Fibroblast of lung (primary cell): ENCODE results near the gene MICAL3. TPM values are rescaled to one million over a fixed set of nuclear protein-coding genes. Genes with fewer than 3 reads are reported as not detected.

Source experiments
- DNase-seq, 2 donors: peaks; one replicate each; pipeline versions ENCODE4 v3.0.0 to v3.0.0-alpha.2; 2010; ENCODE audit warnings: low read depth in 2 of 2
- H2AFZ ChIP-seq: 2 replicates; pipeline ENCODE4 v1.5.1; 2012; ENCODE audit warnings: low read length, control low read depth, inconsistent platforms
- H3K27ac ChIP-seq: 2 replicates; pipeline ENCODE4 v1.5.1; 2011; ENCODE audit warnings: low read length, control low read depth; ENCODE audit not compliant: insufficient read depth
- H3K27me3 ChIP-seq: 2 replicates; pipeline ENCODE4 v1.5.1; 2011; ENCODE audit warnings: mild to moderate bottlenecking, low read length; ENCODE audit not compliant: control insufficient read depth, insufficient read depth
- H3K36me3 ChIP-seq: 2 replicates; pipeline ENCODE4 v1.5.1; 2011; ENCODE audit warnings: low read length; ENCODE audit not compliant: control insufficient read depth, insufficient read depth
- H3K4me1 ChIP-seq: 2 replicates; pipeline ENCODE4 v1.5.1; 2011; ENCODE audit warnings: low read length; ENCODE audit not compliant: control insufficient read depth, insufficient read depth; ENCODE audit errors: extremely low read depth
- H3K4me2 ChIP-seq: 2 replicates; pipeline ENCODE4 v1.5.1; 2011; ENCODE audit warnings: low read length, control low read depth; ENCODE audit not compliant: insufficient read depth; ENCODE audit errors: extremely low read depth
- H3K4me3 ChIP-seq, 4 experiments: fragments of 200-600 bp in 1 of 4; sonication (generic) in 1 of 4; replicated peaks in 1 of 4; 2 replicates each; pipeline ENCODE4 v1.5.1; 2011 to 2016; ENCODE audit warnings: low read length in 4 of 4, low read depth in 3 of 4, mild to moderate bottlenecking in 3 of 4, control low read depth in 2 of 4, inconsistent platforms in 1 of 4, mixed read lengths in 1 of 4; ENCODE audit not compliant: insufficient read depth in 1 of 4; ENCODE audit errors: control extremely low read depth in 1 of 4
- H3K79me2 ChIP-seq: 2 replicates; pipeline ENCODE4 v1.5.1; 2012; ENCODE audit warnings: mild to moderate bottlenecking, low read length, inconsistent platforms; ENCODE audit not compliant: control insufficient read depth, insufficient read depth
- H3K9ac ChIP-seq: 2 replicates; pipeline ENCODE4 v1.5.1; 2011; ENCODE audit warnings: mild to moderate bottlenecking, low read length, control low read depth; ENCODE audit not compliant: insufficient read depth
- H3K9me3 ChIP-seq: 2 replicates; pipeline ENCODE4 v1.5.1; 2012; ENCODE audit warnings: low read depth, low read length; ENCODE audit not compliant: control insufficient read depth, insufficient read depth
- H4K20me1 ChIP-seq: 2 replicates; pipeline ENCODE4 v1.5.1; 2011; ENCODE audit warnings: low read length; ENCODE audit not compliant: control insufficient read depth, insufficient read depth; ENCODE audit errors: extremely low read depth
- CTCF ChIP-seq, 2 donors: IDR thresholded peaks in 1 of 2; conservative IDR thresholded peaks in 1 of 2; 1 replicate in 1 of 2; 2 replicates in 1 of 2; pipeline ENCODE4 v1.5.1; 2011 to 2012; ENCODE audit warnings: low read length in 2 of 2, control low read depth in 1 of 2, inconsistent platforms in 1 of 2, low read depth in 1 of 2, mild to moderate bottlenecking in 1 of 2
- EZH2 ChIP-seq: IDR thresholded peaks from 2 replicates; pipeline ENCODE4 v1.5.1; 2012; ENCODE audit warnings: low read length, control low read depth, mild to moderate bottlenecking; ENCODE audit errors: missing control alignments
- polyA plus RNA-seq, 2 donors: library from polyadenylated mRNA; depleted of rRNA in 1 of 2; stranded (reverse) in 1 of 2; unstranded in 1 of 2; fragments of >200 nt; gene quantifications; 2 replicates each; pipeline ENCODE4 v1.2.1, GENCODE V29; 2011 to 2012; ENCODE audit warnings: missing spikeins in 1 of 2
- total RNA-seq: library from RNA; depleted of rRNA; stranded (reverse); fragments of >200 nt; gene quantifications from 2 replicates; pipeline ENCODE4 v1.2.1, GENCODE V29; 2014

The MICAL3 gene
- total and polyA plus RNA-seq, 2 donors (not counting 1 experiment from before 2014, with no cell fraction given): 10.8 to 22.6 TPM

GRCh38 chr22:17832665-17833064 lies 191.7 kb downstream of the MICAL3 start:
- H3K27ac ChIP-seq: no peak overlapping the region

GRCh38 chr22:17831501-17832251 lies 192.7 kb downstream of the MICAL3 start:
- DNase-seq: no peak
- Histone ChIP-seq H2AFZ (no peak overlapping the region), H3K4me3 (no peak overlapping the region), H3K9me3 (no peaks in the 10 kb centered on the region), H3K4me1 (no peaks in the 10 kb centered on the region), H3K4me2 (peak overlapping the region; percentile 3), H3K27ac (no peak overlapping the region), H3K36me3 (no peaks in the 10 kb centered on the region), H4K20me1 (no peaks in the 10 kb centered on the region), H3K27me3 (no peaks in the 10 kb centered on the region), H3K9ac (no peak overlapping the region), H3K79me2 (no peaks in the 10 kb centered on the region)
- TF ChIP-seq EZH2: no peak
- TF ChIP-seq CTCF (conservative IDR thresholded peaks at IDR 0.05 in 1 of 2, IDR thresholded peaks at IDR 0.05 in 1 of 2; ENCODE audit: low read depth in 1 of 2, low read length in 2 of 2): no peak

More at GRCh38 chr22:17832665-17833064, 191.7 kb downstream of the MICAL3 start:
- no peak for DNase-seq
- no peak overlapping the region for H3K9ac ChIP-seq
- no peaks in the 10 kb centered on the region for H3K27me3 ChIP-seq
- TF ChIP-seq EZH2: no peak
- no peak for TF ChIP-seq CTCF (conservative IDR thresholded peaks at IDR 0.05 in 1 of 2, IDR thresholded peaks at IDR 0.05 in 1 of 2; ENCODE audit: low read depth in 1 of 2, low read length in 2 of 2)
- H2AFZ ChIP-seq: no peak overlapping the region
- H3K4me3 ChIP-seq: no peak overlapping the region
- H3K4me1 ChIP-seq: no peaks in the 10 kb centered on the region
- H4K20me1 ChIP-seq: no peaks in the 10 kb centered on the region
- H3K4me2 ChIP-seq: no peak overlapping the region
- H3K79me2 ChIP-seq: no peaks in the 10 kb centered on the region
- no peaks in the 10 kb centered on the region for H3K9me3 ChIP-seq
- peaks cover 2% of the 10 kb centered on the region for H3K36me3 ChIP-seq

- no peaks in the 10 kb centered on the region for H3K36me3 ChIP-seq
- no peaks in the 10 kb centered on the region for H3K27me3 ChIP-seq
- TF ChIP-seq CTCF (conservative IDR thresholded peaks at IDR 0.05 in 1 of 2, IDR thresholded peaks at IDR 0.05 in 1 of 2; ENCODE audit: low read depth in 1 of 2, low read length in 2 of 2) (peak; percentile 99 to 100), EZH2 (no peak)
Measured at GRCh38 chr22:17830043-17830961, 194.1 kb downstream of the MICAL3 start.

More at GRCh38 chr22:17830043-17830961, 194.1 kb downstream of the MICAL3 start:
- H3K79me2 ChIP-seq: no peaks in the 10 kb centered on the region
- no peak overlapping the region for H3K27ac ChIP-seq
- no peak overlapping the region for H2AFZ ChIP-seq
- no peak overlapping the region for H3K4me2 ChIP-seq
- H4K20me1 ChIP-seq: no peaks in the 10 kb centered on the region
- H3K9me3 ChIP-seq: no peaks in the 10 kb centered on the region
- no peak overlapping the region for H3K4me3 ChIP-seq
- no peaks in the 10 kb centered on the region for H3K4me1 ChIP-seq
- H3K9ac ChIP-seq: no peak overlapping the region
- peak; percentile 56 to 80 for DNase-seq
